T47D (cell line): ENCODE data around the gene FAM110A.

Experiments
- DNase-seq, 2 experiments: peaks; one replicate each; pipeline versions ENCODE4 v3.0.0 to v3.0.0-alpha.2; 2011 to 2012; ENCODE audit warnings: low read depth in 1 of 2, low spot score in 1 of 2
- JUND ChIP-seq: IDR thresholded peaks from 2 replicates; pipeline ENCODE4 v1.6.1; 2012; ENCODE audit warnings: low read depth
- in situ Hi-C: cut with HindIII; loops from 2 replicates; pipeline ENCODE4 v1.10.0; 2016; ENCODE audit warnings: low sequenced_read_pairs, low pct_unique_long_range_greater_than_20kb

The FAM110A gene

GRCh38 chr20:815914-816606 is 17.5 kb upstream of the FAM110A start:
- in situ Hi-C loops: no loop called here
- no peak for TF ChIP-seq JUND
- peak; percentile 63 to 71 for DNase-seq

- DNase-seq: no peak
- in situ Hi-C loops: no loop called here
- no peak for TF ChIP-seq JUND
Observed at GRCh38 chr20:818001-818664, 15.4 kb upstream of the FAM110A start.

- TF ChIP-seq JUND: no peak
- in situ Hi-C loops: no loop called here
- no peak for DNase-seq
Observed at GRCh38 chr20:819680-820322, 13.7 kb upstream of the FAM110A start.

- no peak for DNase-seq
- in situ Hi-C loops: no loop called here
- no peak for TF ChIP-seq JUND
Observed at GRCh38 chr20:820323-820953, 13.1 kb upstream of the FAM110A start.

- DNase-seq: no peak
- in situ Hi-C loops: no loop called here
- no peak for TF ChIP-seq JUND
Observed at GRCh38 chr20:821046-821730, 12.3 kb upstream of the FAM110A start.

- in situ Hi-C loops: no loop called here
- DNase-seq: no peak
- TF ChIP-seq JUND: no peak
Observed at GRCh38 chr20:821731-822065, 11.8 kb upstream of the FAM110A start.

- in situ Hi-C loops: no loop called here
- no peak for DNase-seq
- no peak for TF ChIP-seq JUND
Observed at GRCh38 chr20:822651-823573, 10.6 kb upstream of the FAM110A start.

GRCh38 chr20:823574-823902 is 10.0 kb upstream of the FAM110A start:
- DNase-seq: no peak
- no peak for TF ChIP-seq JUND
- in situ Hi-C loops: no loop called here

GRCh38 chr20:824490-824889 is 9.0 kb upstream of the FAM110A start:
- DNase-seq: no peak
- TF ChIP-seq JUND: no peak
- in situ Hi-C loops: no loop called here

- DNase-seq: no peak
- TF ChIP-seq JUND: no peak
- in situ Hi-C loops: no loop called here
Observed at GRCh38 chr20:824916-825315, 8.6 kb upstream of the FAM110A start.

- DNase-seq: no peak
- TF ChIP-seq JUND: no peak
- in situ Hi-C loops: no loop called here
Observed at GRCh38 chr20:825710-826421, 7.6 kb upstream of the FAM110A start.
